WERI-Rb-1 (cell line): ENCODE results near the gene NUDCD3.
A peak's percentile ranks its signal among the peaks of the same experiment; 100 is the strongest.

ENCODE experiments used
- DNase-seq: peaks from one replicate; pipeline ENCODE4 v3.0.0-alpha.2; 2020
- H3K27ac ChIP-seq: fragments of 250-450 bp; sonication (Bioruptor Pico); 2 replicates; pipeline ENCODE4 v1.5.1; 2020; ENCODE audit warnings: mild to moderate bottlenecking, moderate library complexity
- H3K27me3 ChIP-seq: fragments of 250-450 bp; sonication (Bioruptor Pico); 2 replicates; pipeline ENCODE4 v1.5.1; 2021; ENCODE audit warnings: mild to moderate bottlenecking, low read depth, moderate library complexity; ENCODE audit not compliant: insufficient read depth, severe bottlenecking
- H3K36me3 ChIP-seq: fragments of 250-450 bp; sonication (Bioruptor Pico); 2 replicates; pipeline ENCODE4 v1.5.1; 2020; ENCODE audit warnings: mild to moderate bottlenecking, moderate library complexity
- H3K4me3 ChIP-seq: 2 replicates; pipeline ENCODE4 v1.5.1; 2011; ENCODE audit warnings: low read depth, mild to moderate bottlenecking, control low read depth, low read length
- H3K9me3 ChIP-seq: fragments of 250-450 bp; sonication (Bioruptor Pico); 2 replicates; pipeline ENCODE4 v1.5.1; 2021; ENCODE audit warnings: mild to moderate bottlenecking, moderate library complexity; ENCODE audit not compliant: severe bottlenecking
- TF ChIP-seq, protein P1 (sequence below): IDR thresholded peaks from 2 replicates; pipeline ENCODE4 v1.5.1; 2011; ENCODE audit warnings: low read depth, mild to moderate bottlenecking, control low read depth, inconsistent platforms, low read length

Gene NUDCD3

DNA sequence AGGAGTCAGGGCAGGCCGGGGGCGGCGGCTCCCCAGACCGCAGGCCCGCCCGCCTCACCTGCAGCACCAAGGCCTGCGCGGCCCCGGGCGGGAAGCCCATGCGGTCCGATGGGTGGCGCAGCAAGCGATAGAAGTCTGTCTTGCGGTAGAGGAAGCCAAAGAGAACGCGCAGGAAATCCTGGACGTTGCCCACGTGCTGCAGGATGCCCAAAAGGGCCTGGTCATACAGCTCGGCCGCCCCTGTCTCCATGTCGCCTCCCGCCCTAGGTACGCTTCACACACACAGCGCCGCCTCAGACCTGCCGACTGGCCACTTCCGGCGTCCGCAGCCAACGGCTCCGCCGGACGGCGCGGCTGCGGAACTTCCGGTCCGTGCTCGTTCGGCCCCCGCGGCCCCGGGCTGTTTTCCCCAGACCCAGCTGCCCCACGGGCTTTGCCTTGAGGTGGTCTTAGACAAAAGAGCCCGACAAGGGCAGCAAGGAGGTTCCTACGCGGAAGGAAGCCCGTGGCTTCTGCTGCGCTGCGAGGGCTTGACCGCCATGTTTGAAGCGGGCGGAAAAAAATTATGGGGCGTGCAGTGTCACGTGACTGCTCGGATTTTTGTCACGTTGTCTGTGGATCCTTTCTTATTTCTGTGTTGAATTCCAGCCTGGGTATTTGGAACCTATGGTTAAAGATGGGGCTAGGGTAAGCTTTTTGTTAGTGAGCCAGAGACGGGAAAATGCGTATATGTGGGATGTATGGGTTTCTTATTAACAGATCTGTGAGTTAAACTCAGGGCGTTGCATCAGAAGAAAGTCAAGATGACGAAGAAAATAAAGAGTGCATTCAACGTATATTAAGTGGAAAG, at the start of gene NUDCD3:
TSS of gene NUDCD3 (minus strand) at position 308 of the 850 bp plus-strand sequence. CDS start at position 250, 58 bp downstream.
- TF ChIP-seq, protein P1, sequence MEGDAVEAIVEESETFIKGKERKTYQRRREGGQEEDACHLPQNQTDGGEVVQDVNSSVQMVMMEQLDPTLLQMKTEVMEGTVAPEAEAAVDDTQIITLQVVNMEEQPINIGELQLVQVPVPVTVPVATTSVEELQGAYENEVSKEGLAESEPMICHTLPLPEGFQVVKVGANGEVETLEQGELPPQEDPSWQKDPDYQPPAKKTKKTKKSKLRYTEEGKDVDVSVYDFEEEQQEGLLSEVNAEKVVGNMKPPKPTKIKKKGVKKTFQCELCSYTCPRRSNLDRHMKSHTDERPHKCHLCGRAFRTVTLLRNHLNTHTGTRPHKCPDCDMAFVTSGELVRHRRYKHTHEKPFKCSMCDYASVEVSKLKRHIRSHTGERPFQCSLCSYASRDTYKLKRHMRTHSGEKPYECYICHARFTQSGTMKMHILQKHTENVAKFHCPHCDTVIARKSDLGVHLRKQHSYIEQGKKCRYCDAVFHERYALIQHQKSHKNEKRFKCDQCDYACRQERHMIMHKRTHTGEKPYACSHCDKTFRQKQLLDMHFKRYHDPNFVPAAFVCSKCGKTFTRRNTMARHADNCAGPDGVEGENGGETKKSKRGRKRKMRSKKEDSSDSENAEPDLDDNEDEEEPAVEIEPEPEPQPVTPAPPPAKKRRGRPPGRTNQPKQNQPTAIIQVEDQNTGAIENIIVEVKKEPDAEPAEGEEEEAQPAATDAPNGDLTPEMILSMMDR, result peak; percentile 36
- H3K27ac ChIP-seq, result peak within 1 kb of the TSS; percentile 99
- H3K36me3 ChIP-seq, result peaks cover 2% of the 10 kb centered on the region
- no peaks in the 10 kb centered on the region for H3K27me3 ChIP-seq
- peak within 1 kb of the TSS; percentile 72 for H3K4me3 ChIP-seq
- H3K9me3 ChIP-seq, result no peaks in the 10 kb centered on the region
- DNase-seq, result peak; percentile 89

DNA sequence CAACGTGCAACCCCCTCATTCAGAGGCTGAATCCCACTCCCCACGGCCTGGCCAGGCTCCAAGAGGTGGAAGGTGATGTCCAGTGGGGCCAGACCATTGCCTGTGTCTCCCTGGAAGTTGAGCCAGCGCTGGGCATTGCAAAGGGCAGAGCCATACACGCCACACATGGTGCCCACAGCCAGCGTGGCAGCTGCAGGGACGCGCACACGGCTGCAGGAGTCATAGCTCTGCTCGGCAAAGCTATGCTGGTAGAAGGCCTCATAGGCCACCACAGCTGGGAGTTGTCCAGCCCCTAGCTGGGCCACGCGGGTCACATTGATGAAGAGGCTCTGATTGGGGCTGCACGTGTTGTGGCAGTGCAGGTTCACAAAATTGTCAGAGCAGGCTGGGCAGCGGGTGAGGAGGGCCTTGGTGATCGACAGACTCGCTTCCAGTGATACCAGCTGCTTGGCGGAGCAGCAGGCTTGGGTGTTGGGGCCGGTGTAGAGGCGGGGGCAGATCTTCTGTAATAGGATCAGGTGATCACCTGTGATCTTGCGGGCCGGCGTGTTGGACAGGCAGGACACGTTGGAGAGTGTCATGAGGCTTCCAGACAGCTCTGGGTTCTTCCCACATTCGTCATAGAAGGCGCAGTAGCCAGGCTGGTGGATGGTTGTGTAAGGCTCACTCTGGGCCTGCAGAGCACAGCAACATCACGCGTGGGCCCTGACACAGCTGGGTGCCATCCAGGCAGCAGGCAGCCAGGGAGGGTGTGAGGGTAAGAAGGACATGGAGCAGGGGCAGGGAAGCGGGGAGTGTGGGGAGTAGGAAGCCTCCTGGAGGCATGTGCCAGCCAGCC, 49.4 kb upstream of the NUDCD3 start:
- H3K27ac ChIP-seq, result no peak overlapping the region

DNA sequence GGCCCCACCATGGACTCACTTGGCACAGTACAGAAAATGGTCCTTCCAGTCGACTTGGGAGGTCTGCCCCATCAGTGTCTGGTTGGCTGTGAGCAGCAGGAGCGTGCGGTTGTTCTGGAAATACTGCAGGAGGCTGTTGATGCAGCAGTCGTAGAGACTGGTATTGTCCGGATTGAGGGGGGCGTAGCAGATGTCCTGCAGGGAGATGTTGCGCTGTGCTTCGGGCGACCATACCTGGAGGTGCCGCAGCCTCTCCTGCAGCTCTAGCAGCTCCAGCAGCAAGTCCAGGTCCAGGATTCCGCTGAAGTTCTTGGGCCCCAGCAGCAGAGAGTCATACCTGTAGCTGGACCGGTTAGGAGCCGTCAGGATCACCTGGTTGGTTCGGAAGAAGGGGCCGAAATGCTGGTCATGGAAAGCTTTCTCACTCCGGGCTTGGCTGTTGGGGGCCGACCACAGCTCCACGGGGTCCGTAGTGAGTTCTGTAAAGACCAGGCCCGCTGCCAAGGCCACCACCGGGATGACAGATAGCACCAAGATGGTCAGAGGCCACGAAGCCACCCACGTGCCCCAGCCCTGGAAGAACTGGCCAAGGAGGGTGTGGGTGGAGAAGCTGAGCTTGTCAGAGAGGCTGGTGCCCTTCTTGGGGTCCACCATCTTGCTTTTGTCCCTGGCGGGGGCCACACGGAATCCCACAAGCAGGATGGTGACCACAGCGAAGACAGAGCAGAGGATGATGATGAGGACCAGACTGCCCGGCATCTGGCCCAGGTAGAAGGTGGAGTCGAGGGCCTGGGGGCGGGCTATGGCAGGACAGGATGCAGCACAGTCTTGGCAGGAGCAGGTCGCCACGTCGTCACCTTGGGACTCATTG, 48.6 kb upstream of the NUDCD3 start:
- H3K27me3 ChIP-seq, result no peaks in the 10 kb centered on the region
- H3K4me3 ChIP-seq, result no peak overlapping the region
- TF ChIP-seq, protein P1, result no peak
- no peaks in the 10 kb centered on the region for H3K36me3 ChIP-seq
- H3K9me3 ChIP-seq, result no peaks in the 10 kb centered on the region
- H3K27ac ChIP-seq, result no peak overlapping the region
- no peak for DNase-seq

More for the DNA sequence above, 49.4 kb upstream of the NUDCD3 start:
- TF ChIP-seq, protein P1, result no peak
- Histone ChIP-seq H3K27me3 (no peaks in the 10 kb centered on the region), H3K4me3 (no peak overlapping the region), H3K36me3 (no peaks in the 10 kb centered on the region), H3K9me3 (no peaks in the 10 kb centered on the region)
- DNase-seq, result no peak

DNA sequence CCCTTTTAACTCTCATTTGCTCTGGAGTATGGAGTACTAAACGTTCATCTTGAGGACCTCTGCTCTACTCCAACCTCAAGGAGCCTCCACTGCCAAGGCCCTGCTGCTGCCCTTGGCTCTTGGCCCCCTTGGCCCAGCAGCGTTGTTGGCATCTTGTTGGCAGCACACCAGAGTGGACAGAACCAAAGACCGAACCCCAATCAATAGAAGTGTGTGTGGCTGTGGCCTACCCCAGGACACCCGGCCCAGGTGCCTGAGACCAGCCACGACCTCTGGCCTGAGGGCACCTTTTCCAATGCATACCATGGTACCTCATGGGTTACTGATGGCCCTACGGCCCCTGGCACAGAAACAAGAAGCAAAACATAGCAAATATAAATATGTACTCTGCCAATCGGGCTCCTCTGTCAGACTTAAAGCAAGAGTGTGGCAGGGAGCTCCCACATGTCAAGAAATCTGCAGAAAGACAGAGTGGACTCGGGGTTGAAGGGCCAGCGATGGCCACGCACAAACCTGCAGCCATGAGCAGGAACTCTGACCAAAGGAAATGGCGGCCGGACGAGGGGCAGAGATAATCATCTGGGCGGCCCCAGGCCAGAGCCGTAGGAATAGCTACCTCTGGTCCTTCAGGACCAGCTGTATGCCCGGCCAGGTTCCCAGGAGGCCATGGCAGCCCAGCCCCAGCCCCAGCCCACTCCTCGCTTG, 47.8 kb upstream of the NUDCD3 start:
- H3K36me3 ChIP-seq, result no peaks in the 10 kb centered on the region
- TF ChIP-seq, protein P1, result no peak
- H3K9me3 ChIP-seq, result no peaks in the 10 kb centered on the region
- no peak overlapping the region for H3K27ac ChIP-seq
- no peak overlapping the region for H3K4me3 ChIP-seq
- no peak for DNase-seq
- H3K27me3 ChIP-seq, result no peaks in the 10 kb centered on the region

DNA sequence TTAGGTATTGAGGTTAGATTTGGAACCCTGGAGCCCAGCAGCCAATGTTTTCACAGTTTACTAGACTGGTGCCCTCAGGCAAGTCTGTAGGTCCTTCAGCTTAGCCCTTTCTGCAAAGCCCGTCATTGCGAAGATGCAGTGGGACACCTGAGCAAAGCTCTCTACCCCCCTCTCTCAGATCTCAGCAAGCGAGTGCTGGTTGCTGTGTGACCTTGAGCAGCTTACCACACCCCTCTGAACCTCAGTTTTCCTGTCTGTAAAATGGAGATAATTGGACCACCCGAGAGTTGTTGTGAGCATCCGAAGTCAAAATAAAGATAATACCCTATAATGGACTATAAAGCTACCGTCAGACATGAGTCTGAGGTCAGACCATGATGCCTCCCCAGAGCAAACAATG, 47.0 kb upstream of the NUDCD3 start:
- TF ChIP-seq, protein P1, result no peak
- Histone ChIP-seq H3K36me3 (no peaks in the 10 kb centered on the region), H3K9me3 (no peaks in the 10 kb centered on the region), H3K4me3 (no peak overlapping the region), H3K27ac (no peak overlapping the region), H3K27me3 (no peaks in the 10 kb centered on the region)
- DNase-seq, result no peak
